H1 (cell line): ENCODE measurements around the gene ZNF716. TPM values are rescaled to one million over a fixed set of nuclear protein-coding genes. Genes with fewer than 3 reads are reported as not detected.
"Not testable (repeated sequence)": the region's sequence is repeated elsewhere in the genome, so short reads cannot be mapped to it uniquely, and the experiment has no call there.

Experiments
- CTCF ChIA-PET: fragments of 300-600 bp; sonication (Branson Sonifier 250); formaldehyde crosslinking; loops from one replicate; lab custom pipeline; 2021; ENCODE audit not compliant: partially characterized antibody; lab: Charles Lee
- POLR2A ChIA-PET: fragments of 300-600 bp; sonication (Branson Sonifier 250); formaldehyde crosslinking; loops from one replicate; lab custom pipeline; 2021; ENCODE audit warnings: inconsistent platforms; ENCODE audit not compliant: partially characterized antibody; lab: Charles Lee
- DNase-seq, 2 experiments: peaks; one replicate each; pipeline versions ENCODE4 v3.0.0 to v3.0.0-alpha.2; 2010 to 2022; ENCODE audit warnings: low spot score in 2 of 2, low read depth in 1 of 2, mixed read lengths in 1 of 2
- FAIRE-seq: peaks from 2 replicates; lab custom pipeline; 2011; peaks lifted over from hg19 to GRCh38; lab: Jason Lieb, UNC
- H2AFZ ChIP-seq: 2 replicates; pipeline ENCODE4 v1.8.1; 2012; ENCODE audit warnings: low read length, inconsistent platforms
- H2AK5ac ChIP-seq: 2 replicates; pipeline ENCODE4 v1.6.1; 2013; ENCODE audit warnings: low read depth, low read length
- H2BK120ac ChIP-seq: replicated peaks from 2 replicates; pipeline ENCODE3; 2013; ENCODE audit warnings: low read depth, low read length, inconsistent platforms
- H2BK12ac ChIP-seq: 2 replicates; pipeline ENCODE4 v1.6.1; 2013; ENCODE audit warnings: low read depth, low read length
- H2BK15ac ChIP-seq: 2 replicates; pipeline ENCODE4 v1.6.1; 2013; ENCODE audit warnings: low read length
- H2BK20ac ChIP-seq: 2 replicates; pipeline ENCODE4 v1.6.1; 2013; ENCODE audit warnings: low read length
- H2BK5ac ChIP-seq: 2 replicates; pipeline ENCODE4 v1.6.1; 2013; ENCODE audit warnings: low read depth, low read length
- H3K14ac ChIP-seq: 2 replicates; pipeline ENCODE4 v1.6.1; 2013; ENCODE audit warnings: inconsistent platforms; ENCODE audit not compliant: insufficient read length
- H3K18ac ChIP-seq: 2 replicates; pipeline ENCODE4 v1.6.1; 2013; ENCODE audit warnings: low read length; ENCODE audit errors: extremely low read depth
- H3K23ac ChIP-seq: 2 replicates; pipeline ENCODE4 v1.6.1; 2013; ENCODE audit warnings: inconsistent platforms; ENCODE audit not compliant: insufficient read length
- H3K23me2 ChIP-seq: 2 replicates; pipeline ENCODE4 v1.6.1; 2013; ENCODE audit warnings: low read depth, low read length
- H3K27ac ChIP-seq: 2 replicates; pipeline ENCODE4 v1.6.1; 2011; ENCODE audit warnings: low read depth, low read length, inconsistent platforms
- H3K27me3 ChIP-seq, 4 experiments: replicated peaks in 1 of 4; 1 replicate in 1 of 4; 2 replicates in 3 of 4; pipeline versions ENCODE4 v1.6.1 to v1.8.1; 2011 to 2013; ENCODE audit warnings: low read length in 3 of 4, mild to moderate bottlenecking in 3 of 4, inconsistent platforms in 2 of 4, mixed read lengths in 2 of 4, moderate library complexity in 1 of 4; ENCODE audit not compliant: control insufficient read depth in 3 of 4, insufficient read depth in 3 of 4; ENCODE audit errors: extremely low read depth in 1 of 4
- H3K36me3 ChIP-seq, 4 experiments: 2 replicates each; pipeline versions ENCODE4 v1.6.1 to v1.8.1; 2011 to 2013; ENCODE audit warnings: mild to moderate bottlenecking in 4 of 4, low read length in 3 of 4, moderate library complexity in 2 of 4, control low read depth in 1 of 4, inconsistent platforms in 1 of 4; ENCODE audit not compliant: insufficient read depth in 4 of 4, control insufficient read depth in 2 of 4
- H3K4ac ChIP-seq: replicated peaks from 2 replicates; pipeline ENCODE3; 2013; ENCODE audit warnings: low read length, low read depth, mixed read lengths, inconsistent platforms; ENCODE audit not compliant: insufficient read length
- H3K4me1 ChIP-seq, 4 experiments: replicated peaks in 1 of 4; 1 replicate in 1 of 4; 2 replicates in 3 of 4; pipeline versions ENCODE4 v1.6.1 to v1.8.1; 2011 to 2013; ENCODE audit warnings: low read length in 3 of 4, inconsistent platforms in 2 of 4, mixed read lengths in 1 of 4; ENCODE audit not compliant: insufficient read depth in 4 of 4, control insufficient read depth in 3 of 4
- H3K4me2 ChIP-seq, 2 experiments: 2 replicates each; pipeline versions ENCODE4 v1.6.1 to v1.8.1; 2011 to 2013; ENCODE audit warnings: low read depth in 2 of 2, low read length in 2 of 2, control low read depth in 1 of 2, inconsistent platforms in 1 of 2, mild to moderate bottlenecking in 1 of 2; ENCODE audit not compliant: insufficient read depth in 1 of 2
- H3K4me3 ChIP-seq, 4 experiments: fragments of 200-600, 300-600 bp in 1 of 4; sonication (generic), shearing (Covaris generic), sonication (Bioruptor Twin) in 1 of 4; 2 replicates each; pipeline versions ENCODE4 v1.5.1 to v1.8.1; 2011 to 2016; ENCODE audit warnings: low read length in 4 of 4, low read depth in 3 of 4, control low read depth in 2 of 4, inconsistent platforms in 2 of 4, mild to moderate bottlenecking in 2 of 4, mixed read lengths in 1 of 4, moderate library complexity in 1 of 4; ENCODE audit not compliant: insufficient read depth in 2 of 4; ENCODE audit errors: extremely low read depth in 1 of 4
- H3K56ac ChIP-seq: replicated peaks from 2 replicates; pipeline ENCODE3; 2013; ENCODE audit warnings: low read depth, mild to moderate bottlenecking, mixed read lengths, low read length, inconsistent platforms; ENCODE audit not compliant: insufficient read length
- H3K79me1 ChIP-seq: 2 replicates; pipeline ENCODE4 v1.6.1; 2013; ENCODE audit warnings: low read depth, low read length, control low read depth
- H3K79me2 ChIP-seq, 2 experiments: 2 replicates each; pipeline versions ENCODE4 v1.6.1 to v1.8.1; 2012 to 2013; ENCODE audit warnings: low read length in 2 of 2, mild to moderate bottlenecking in 2 of 2, inconsistent platforms in 1 of 2; ENCODE audit not compliant: insufficient read depth in 2 of 2, control insufficient read depth in 1 of 2
- H3K9ac ChIP-seq, 4 experiments: replicated peaks in 1 of 4; 1 replicate in 1 of 4; 2 replicates in 3 of 4; pipeline versions ENCODE4 v1.6.1 to v1.8.1; 2011 to 2013; ENCODE audit warnings: low read depth in 3 of 4, low read length in 3 of 4, control low read depth in 2 of 4, mild to moderate bottlenecking in 2 of 4, moderate library complexity in 2 of 4, inconsistent platforms in 1 of 4; ENCODE audit errors: extremely low read depth in 1 of 4
- H3K9me3 ChIP-seq, 2 experiments: 2 replicates each; pipeline versions ENCODE4 v1.6.1 to v1.8.1; 2012 to 2013; ENCODE audit warnings: mild to moderate bottlenecking in 2 of 2, moderate library complexity in 2 of 2, control low read depth in 1 of 2, inconsistent platforms in 1 of 2, low read depth in 1 of 2, low read length in 1 of 2, mixed read lengths in 1 of 2; ENCODE audit not compliant: insufficient read depth in 2 of 2
- H4K20me1 ChIP-seq, 2 experiments: replicated peaks in 1 of 2; 2 replicates each; pipeline versions ENCODE3 to v1.8.1; 2011 to 2013; ENCODE audit warnings: inconsistent platforms in 2 of 2, low read length in 2 of 2, mild to moderate bottlenecking in 1 of 2; ENCODE audit not compliant: insufficient read depth in 2 of 2, control insufficient read depth in 1 of 2
- H4K5ac ChIP-seq: 2 replicates; pipeline ENCODE4 v1.6.1; 2013; ENCODE audit warnings: low read length, low read depth, mixed read lengths, inconsistent platforms; ENCODE audit not compliant: insufficient read length
- H4K8ac ChIP-seq: 2 replicates; pipeline ENCODE4 v1.8.0; 2013; ENCODE audit warnings: mild to moderate bottlenecking, moderate library complexity, low read length, inconsistent platforms; ENCODE audit not compliant: insufficient read depth; ENCODE audit errors: extremely low read depth
- H4K91ac ChIP-seq: replicated peaks from 2 replicates; pipeline ENCODE3; 2013; ENCODE audit warnings: low read length, mixed read lengths, inconsistent platforms; ENCODE audit not compliant: insufficient read length
- WGBS, 2 experiments: shearing (Covaris generic) in 1 of 2; methylation state at CpG; one replicate each; pipeline versions ENCODE4 v1.1.6 to v1.1.7; 2013 to 2015; ENCODE audit warnings: low lambda C conversion rate in 2 of 2, mixed read lengths in 2 of 2, inconsistent platforms in 1 of 2, low coverage in 1 of 2, missing lambda C conversion rate in 1 of 2; ENCODE audit not compliant: insufficient replicate concordance in 2 of 2, insufficient coverage in 1 of 2, insufficient read length in 1 of 2; ENCODE audit errors: extremely low coverage in 1 of 2, missing lambda C conversion rate in 1 of 2; 5-methylcytosine and 5-hydroxymethylcytosine counted together
- polyA plus RNA-seq, 7 experiments: library from polyadenylated mRNA; depleted of rRNA in 3 of 7; stranded (reverse) in 5 of 7; unstranded in 2 of 7; fragments of >200 nt in 5 of 7; fragments of 200-250 nt in 2 of 7; gene quantifications; 1 replicate in 5 of 7; 2 replicates in 1 of 7; 4 replicates in 1 of 7; pipeline versions ENCODE4 v1.2.1 to v1.2.3, GENCODE V29; 2011 to 2013; ENCODE audit warnings: missing spikeins in 2 of 7, mixed read lengths in 2 of 7
- total RNA-seq: library from RNA; stranded (reverse); fragmentation: NEBNext Ultra II Directional; extraction: Animal tissue kit (Norgen Biotek cat#: 25700); gene quantifications from 2 replicates; pipeline ENCODE4 v1.2.1, GENCODE V29; 2021

The ZNF716 gene
- total and polyA plus RNA-seq, 2 of the 8 experiments (the other 6 are each of a cell fraction or from before 2014, with no cell fraction given), result not detected

- H4K8ac ChIP-seq, H3K36me3 ChIP-seq, H3K4ac ChIP-seq, H3K4me1 ChIP-seq, H4K20me1 ChIP-seq, H3K27me3 ChIP-seq, H2BK20ac ChIP-seq, H2AK5ac ChIP-seq, H3K23ac ChIP-seq, H2BK5ac ChIP-seq, H3K79me2 ChIP-seq, H4K5ac ChIP-seq, H3K9ac ChIP-seq, H4K91ac ChIP-seq, H2BK15ac ChIP-seq, H2AFZ ChIP-seq, H3K56ac ChIP-seq, H2BK12ac ChIP-seq, H3K27ac ChIP-seq, CTCF ChIA-PET, H3K14ac ChIP-seq, H3K4me2 ChIP-seq, FAIRE-seq, H3K4me3 ChIP-seq, H2BK120ac ChIP-seq, H3K18ac ChIP-seq, POLR2A ChIA-PET, H3K23me2 ChIP-seq, DNase-seq, H3K79me1 ChIP-seq: not testable (repeated sequence)
- H3K9me3 ChIP-seq, result peaks cover 64 to 74% of the 10 kb centered on the region in 2 experiments
- 88% methylated on average over 16 of the region's 16 CpGs; no CpG with 5 or more reads in 1 of the 2 experiments for WGBS, 2 experiments
Measured at GRCh38 chr7:57403051-57403450, 46.9 kb upstream of the ZNF716 start.
